Erythroblast (primary cell): ENCODE results near the gene NFAT5.
"Not testable (repeated sequence)": the region's sequence is repeated elsewhere in the genome, so short reads cannot be mapped to it uniquely, and the experiment has no call there.

Experiments used
- DNase-seq, 2 experiments: peaks; one replicate each; lab custom pipeline; 2025; lab: John Stamatoyannopoulos, UW
- GATA1 ChIP-seq: IDR thresholded peaks from 2 replicates; pipeline ENCODE4 v1.6.1; 2011; ENCODE audit warnings: low read depth, mild to moderate bottlenecking, control low read depth, low read length, moderate library complexity
- POLR2A ChIP-seq: IDR thresholded peaks from 2 replicates; pipeline ENCODE4 v1.6.1; 2011; ENCODE audit warnings: mild to moderate bottlenecking, low read length

NFAT5 gene

GRCh38 chr16:69726313-69727060, 160.7 kb downstream of the NFAT5 start, which contains the start of gene NQO1:
TSS of gene NQO1 (minus strand) at chr16:69726560. CDS start at chr16:69726439, 121 bp downstream.
- DNase-seq: peak; percentile 82 to 86
- TF ChIP-seq POLR2A (peak; percentile 43), GATA1 (no peak)

- peak in 1 of 2 experiments; percentile 17 for DNase-seq
These were observed 162.1 kb downstream of the NFAT5 start for GRCh38 chr16:69727916-69728270.

GRCh38 chr16:69729030-69729429, 163.3 kb downstream of the NFAT5 start:
- not testable (repeated sequence) for DNase-seq

More at GRCh38 chr16:69727916-69728270, 162.1 kb downstream of the NFAT5 start:
- TF ChIP-seq GATA1 (no peak), POLR2A (no peak)

GRCh38 chr16:69731280-69731679, 165.5 kb downstream of the NFAT5 start:
- not testable (repeated sequence) for DNase-seq

- no peak for DNase-seq
- TF ChIP-seq GATA1: no peak
- no peak for TF ChIP-seq POLR2A
These were observed 166.3 kb downstream of the NFAT5 start for GRCh38 chr16:69732101-69732500.

- TF ChIP-seq GATA1 (no peak), POLR2A (no peak)
- DNase-seq: no peak
These were observed 175.8 kb downstream of the NFAT5 start for GRCh38 chr16:69741519-69741918.

GRCh38 chr16:69741951-69742904, 176.5 kb downstream of the NFAT5 start:
- TF ChIP-seq POLR2A: no peak
- no peak for TF ChIP-seq GATA1
- no peak for DNase-seq

GRCh38 chr16:69744363-69745231, 178.8 kb downstream of the NFAT5 start:
- TF ChIP-seq POLR2A (no peak), GATA1 (no peak)
- DNase-seq: no peak

- no peak for TF ChIP-seq POLR2A
- TF ChIP-seq GATA1: no peak
- no peak for DNase-seq
These were observed 179.5 kb downstream of the NFAT5 start for GRCh38 chr16:69745232-69745612.

GRCh38 chr16:69745959-69746358, 180.2 kb downstream of the NFAT5 start:
- TF ChIP-seq GATA1 (no peak), POLR2A (no peak)
- no peak for DNase-seq

GRCh38 chr16:69747115-69747514, 181.3 kb downstream of the NFAT5 start:
- peak in 1 of 2 experiments; percentile 51 for DNase-seq

GRCh38 chr16:69748694-69749345, 183.1 kb downstream of the NFAT5 start:
- no peak for TF ChIP-seq POLR2A
- no peak for TF ChIP-seq GATA1
- no peak for DNase-seq

More at GRCh38 chr16:69747115-69747514, 181.3 kb downstream of the NFAT5 start:
- TF ChIP-seq GATA1: no peak
- TF ChIP-seq POLR2A: no peak

- DNase-seq: no peak
These were observed 188.3 kb downstream of the NFAT5 start for GRCh38 chr16:69754143-69754468.

More at GRCh38 chr16:69754143-69754468, 188.3 kb downstream of the NFAT5 start:
- TF ChIP-seq GATA1 (no peak), POLR2A (no peak)
